OCI-LY3 (cell line): Measurements from ENCODE around the gene DYNLL2.

Experiments
- EZH2phosphoT487 ChIP-seq: fragments of 200-600 bp; shearing (Covaris generic); IDR thresholded peaks from 2 replicates; pipeline ENCODE4 v1.6.1; 2018; ENCODE audit warnings: antibody characterized with exemption, mixed run types, low read depth
- TF ChIP-seq, protein P1 (sequence below): fragments of 200-600, 300-600 bp; sonication (generic); IDR thresholded peaks from 2 replicates; pipeline ENCODE4 v1.5.1; 2014; ENCODE audit warnings: antibody characterized with exemption, low read length, low read depth

DNA sequence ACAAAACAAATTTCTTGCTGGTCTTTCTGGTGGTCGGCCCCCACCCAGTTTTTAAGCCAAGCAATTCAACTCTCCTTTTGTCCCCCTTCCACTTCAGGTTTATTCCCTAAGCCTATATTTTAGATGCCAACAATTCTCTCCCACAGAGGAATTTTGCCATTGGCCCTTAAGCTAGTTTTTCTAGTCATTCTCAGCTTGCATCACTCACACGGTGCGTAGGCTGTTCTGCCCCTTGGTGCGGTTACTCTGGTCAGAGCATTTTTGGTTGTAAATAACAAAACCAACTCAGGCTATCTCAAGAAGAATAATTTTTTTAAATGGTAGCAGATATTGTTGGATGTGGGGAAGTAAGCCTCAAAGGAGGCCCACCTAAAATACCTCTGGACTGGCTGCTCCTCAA is 33.7 kb upstream of the DYNLL2 start:
- TF ChIP-seq, protein P1, sequence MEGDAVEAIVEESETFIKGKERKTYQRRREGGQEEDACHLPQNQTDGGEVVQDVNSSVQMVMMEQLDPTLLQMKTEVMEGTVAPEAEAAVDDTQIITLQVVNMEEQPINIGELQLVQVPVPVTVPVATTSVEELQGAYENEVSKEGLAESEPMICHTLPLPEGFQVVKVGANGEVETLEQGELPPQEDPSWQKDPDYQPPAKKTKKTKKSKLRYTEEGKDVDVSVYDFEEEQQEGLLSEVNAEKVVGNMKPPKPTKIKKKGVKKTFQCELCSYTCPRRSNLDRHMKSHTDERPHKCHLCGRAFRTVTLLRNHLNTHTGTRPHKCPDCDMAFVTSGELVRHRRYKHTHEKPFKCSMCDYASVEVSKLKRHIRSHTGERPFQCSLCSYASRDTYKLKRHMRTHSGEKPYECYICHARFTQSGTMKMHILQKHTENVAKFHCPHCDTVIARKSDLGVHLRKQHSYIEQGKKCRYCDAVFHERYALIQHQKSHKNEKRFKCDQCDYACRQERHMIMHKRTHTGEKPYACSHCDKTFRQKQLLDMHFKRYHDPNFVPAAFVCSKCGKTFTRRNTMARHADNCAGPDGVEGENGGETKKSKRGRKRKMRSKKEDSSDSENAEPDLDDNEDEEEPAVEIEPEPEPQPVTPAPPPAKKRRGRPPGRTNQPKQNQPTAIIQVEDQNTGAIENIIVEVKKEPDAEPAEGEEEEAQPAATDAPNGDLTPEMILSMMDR = no peak
- no peak for TF ChIP-seq EZH2phosphoT487
